ENCODE data around the gene ABCC4. TPM values are rescaled to one million over a fixed set of nuclear protein-coding genes. Genes with fewer than 3 reads are reported as not detected.
"Not testable (repeated sequence)": the region's sequence is repeated elsewhere in the genome, so short reads cannot be mapped to it uniquely, and the experiment has no call there.

The ABCC4 gene
- total RNA-seq, 1 donor from 2014 or later, result 4.9 TPM

GRCh38 chr13:95207769-95208366 is 93.4 kb downstream of the ABCC4 start:
- H3K36me3 ChIP-seq, result peaks cover 24% of the 10 kb centered on the region
- intact Hi-C loops (cut with micrococcal nuclease), result no loop called here
- DNase-seq, result no peak
- no peak overlapping the region for H3K4me3 ChIP-seq
- H3K27me3 ChIP-seq (ENCODE audit: low read depth), result no peaks in the 10 kb centered on the region
- no peaks in the 10 kb centered on the region for H3K4me1 ChIP-seq
- H3K27ac ChIP-seq (replicated peaks), result no peak overlapping the region
- no peak for TF ChIP-seq CTCF (IDR thresholded peaks at IDR 0.05; ENCODE audit: borderline replicate concordance)
- no peaks in the 10 kb centered on the region for H3K9me3 ChIP-seq (replicated peaks)

- TF ChIP-seq CTCF (IDR thresholded peaks at IDR 0.05; ENCODE audit: borderline replicate concordance), result no peak
- H3K27ac ChIP-seq (replicated peaks), result no peak overlapping the region
- H3K4me3 ChIP-seq, result no peak overlapping the region
- intact Hi-C loops (cut with micrococcal nuclease), result no loop called here
- no peaks in the 10 kb centered on the region for H3K4me1 ChIP-seq
- H3K9me3 ChIP-seq (replicated peaks), result no peaks in the 10 kb centered on the region
- no peak for DNase-seq
- peaks cover 24% of the 10 kb centered on the region for H3K36me3 ChIP-seq
- no peaks in the 10 kb centered on the region for H3K27me3 ChIP-seq (ENCODE audit: low read depth)
Observed at GRCh38 chr13:95206116-95206515, 95.1 kb downstream of the ABCC4 start.

GRCh38 chr13:95204231-95204765 is 97.0 kb downstream of the ABCC4 start:
- Histone ChIP-seq H3K36me3 (peaks cover 17% of the 10 kb centered on the region), H3K9me3 (replicated peaks) (no peaks in the 10 kb centered on the region), H3K27me3 (ENCODE audit: low read depth) (no peaks in the 10 kb centered on the region), H3K4me1 (no peaks in the 10 kb centered on the region), H3K4me3 (no peak overlapping the region), H3K27ac (replicated peaks) (no peak overlapping the region)
- DNase-seq, result no peak
- TF ChIP-seq CTCF (IDR thresholded peaks at IDR 0.05; ENCODE audit: borderline replicate concordance), result no peak
- intact Hi-C loops (cut with micrococcal nuclease), result no loop called here

- no peak overlapping the region for H3K27ac ChIP-seq (replicated peaks)
- no peak overlapping the region for H3K4me3 ChIP-seq
- H3K27me3 ChIP-seq (ENCODE audit: low read depth), result no peaks in the 10 kb centered on the region
- intact Hi-C loops (cut with micrococcal nuclease), result no loop called here
- no peaks in the 10 kb centered on the region for H3K4me1 ChIP-seq
- H3K9me3 ChIP-seq (replicated peaks), result peaks cover 4% of the 10 kb centered on the region
- no peak for TF ChIP-seq CTCF (IDR thresholded peaks at IDR 0.05; ENCODE audit: borderline replicate concordance)
- no peak for DNase-seq
- peaks cover 11% of the 10 kb centered on the region for H3K36me3 ChIP-seq
Observed at GRCh38 chr13:95201814-95202651, 99.2 kb downstream of the ABCC4 start.

GRCh38 chr13:95200386-95200957 is 100.8 kb downstream of the ABCC4 start:
- H3K36me3 ChIP-seq; H3K4me3 ChIP-seq; DNase-seq; H3K27me3 ChIP-seq (ENCODE audit: low read depth); H3K4me1 ChIP-seq; intact Hi-C loops (cut with micrococcal nuclease); H3K27ac ChIP-seq (replicated peaks); H3K9me3 ChIP-seq (replicated peaks): not testable (repeated sequence)
